ENCODE measurements around the gene HIPK2. TPM values are rescaled to one million over a fixed set of nuclear protein-coding genes. Genes with fewer than 3 reads are reported as not detected.

HIPK2 gene
- total RNA-seq, 1 experiment from 2014 or later = 64.3 TPM

GRCh38 chr7:139543801-139544603 is 233.8 kb downstream of the HIPK2 start:
- Mint-ChIP-seq H3K4me3 (ENCODE audit: unreplicated experiment) (no peak overlapping the region), H3K4me1 (ENCODE audit: insufficient read depth, unreplicated experiment) (no peaks in the 10 kb centered on the region), H3K9me3 (ENCODE audit: unreplicated experiment) (no peaks in the 10 kb centered on the region), H3K27ac (ENCODE audit: low read depth, unreplicated experiment) (no peak overlapping the region), H3K36me3 (ENCODE audit: insufficient read depth, unreplicated experiment) (no peaks in the 10 kb centered on the region), H3K27me3 (ENCODE audit: insufficient read depth, unreplicated experiment) (peaks cover 17% of the 10 kb centered on the region)
- intact Hi-C loops (cut with micrococcal nuclease) = no loop called here
- BruUV-seq (replicated peaks) = no TSS peak
- DNase-seq (ENCODE audit: unreplicated experiment) = no peak
- TF ChIP-seq CTCF (IDR thresholded peaks at IDR 0.05; ENCODE audit: unreplicated experiment) = no peak
- ChIA-PET POLR2A (no interaction called here), CTCF (interaction anchor here (0.6 to 1.8 kb wide), 2 partner anchors 44 to 52 kb away, joined by 3 to 5 read pairs; no protein-coding TSS in a partner anchor)

- intact Hi-C loops (cut with micrococcal nuclease) = no loop called here
- no TSS peak for BruUV-seq (replicated peaks)
- no peak for DNase-seq (ENCODE audit: unreplicated experiment)
- TF ChIP-seq CTCF (IDR thresholded peaks at IDR 0.05; ENCODE audit: unreplicated experiment) = no peak
- no peak overlapping the region for H3K27ac Mint-ChIP-seq (ENCODE audit: low read depth, unreplicated experiment)
- H3K27me3 Mint-ChIP-seq (ENCODE audit: insufficient read depth, unreplicated experiment) = peaks cover 17% of the 10 kb centered on the region
- ChIA-PET POLR2A (interaction anchor here (1.1 kb wide), 1 partner anchor 27 kb away, joined by 3 read pairs; no protein-coding TSS in a partner anchor), CTCF (interaction anchor here (0.6 to 1.8 kb wide), 2 partner anchors 8 to 43 kb away, joined by 3 to 5 read pairs; no protein-coding TSS in a partner anchor)
- H3K4me3 Mint-ChIP-seq (ENCODE audit: unreplicated experiment) = no peak overlapping the region
- H3K36me3 Mint-ChIP-seq (ENCODE audit: insufficient read depth, unreplicated experiment) = no peaks in the 10 kb centered on the region
- no peaks in the 10 kb centered on the region for H3K4me1 Mint-ChIP-seq (ENCODE audit: insufficient read depth, unreplicated experiment)
- H3K9me3 Mint-ChIP-seq (ENCODE audit: unreplicated experiment) = no peaks in the 10 kb centered on the region
Observed at GRCh38 chr7:139542308-139543151, 235.3 kb downstream of the HIPK2 start.

- TF ChIP-seq CTCF (IDR thresholded peaks at IDR 0.05; ENCODE audit: unreplicated experiment) = no peak
- Mint-ChIP-seq H3K4me1 (ENCODE audit: insufficient read depth, unreplicated experiment) (no peaks in the 10 kb centered on the region), H3K4me3 (ENCODE audit: unreplicated experiment) (no peak overlapping the region), H3K27me3 (ENCODE audit: insufficient read depth, unreplicated experiment) (peaks cover 17% of the 10 kb centered on the region), H3K36me3 (ENCODE audit: insufficient read depth, unreplicated experiment) (no peaks in the 10 kb centered on the region), H3K9me3 (ENCODE audit: unreplicated experiment) (no peaks in the 10 kb centered on the region), H3K27ac (ENCODE audit: low read depth, unreplicated experiment) (no peak overlapping the region)
- POLR2A ChIA-PET = interaction anchor here (1.1 kb wide), 1 partner anchor 27 kb away, joined by 3 read pairs; no protein-coding TSS in a partner anchor
- intact Hi-C loops (cut with micrococcal nuclease) = no loop called here
- no TSS peak for BruUV-seq (replicated peaks)
- CTCF ChIA-PET = interaction anchor here (1.1 to 1.8 kb wide), 2 partner anchors 42 to 78 kb away, joined by 3 to 5 read pairs; no protein-coding TSS in a partner anchor
- DNase-seq (ENCODE audit: unreplicated experiment) = no peak
Observed at GRCh38 chr7:139541600-139542307, 236.0 kb downstream of the HIPK2 start.
